ENCODE data around the gene RNF182. TPM values are rescaled to one million over a fixed set of nuclear protein-coding genes. Genes with fewer than 3 reads are reported as not detected.

Gene RNF182
- total and polyA plus RNA-seq, 10 of the 15 experiments (the other 5 are each of a cell fraction or from before 2014, with no cell fraction given) = not detected

GRCh38 chr6:13907614-13908215 lies 17.0 kb upstream of the RNF182 start:
- no peak overlapping the region for H3K4me2 ChIP-seq (ENCODE audit: control insufficient read depth, insufficient read depth)
- CTCF ChIA-PET = interaction anchor here (0.9 to 9.6 kb wide), 21 partner anchors 8 to 1357 kb away, joined by 3 to 194 read pairs (median 5); no protein-coding TSS in a partner anchor
- H3K27me3 ChIP-seq (replicated peaks in 1 of 2; ENCODE audit: control insufficient read depth in 2 of 2, insufficient read depth in 2 of 2, low read length in 1 of 2) = no peaks in the 10 kb centered on the region; a peak in 1 of 4 replicates
- no peak for TF ChIP-seq HDAC6 (IDR thresholded peaks at IDR 0.05; ENCODE audit: unreplicated experiment)
- TF ChIP-seq MXI1 (IDR thresholded peaks at IDR 0.05; ENCODE audit: low read depth, low read length) = no peak
- no peak for TF ChIP-seq BCLAF1 (IDR thresholded peaks at IDR 0.05)
- TF ChIP-seq RELB (IDR thresholded peaks at IDR 0.05; ENCODE audit: low read depth) = no peak
- TF ChIP-seq EP300 (IDR thresholded peaks at IDR 0.05; ENCODE audit: borderline replicate concordance in 1 of 2, control insufficient read depth in 1 of 2, low read depth in 2 of 2, low read length in 2 of 2) = no peak
- TF ChIP-seq SMAD5 (IDR thresholded peaks at IDR 0.05; ENCODE audit: low read depth) = no peak
- TF ChIP-seq NRF1 (conservative IDR thresholded peaks at IDR 0.05; ENCODE audit: low read depth, low read length) = no peak
- TF ChIP-seq KAT2A (conservative IDR thresholded peaks at IDR 0.05; ENCODE audit: control insufficient read depth, low read depth, low read length) = no peak
- TF ChIP-seq RUNX3 (IDR thresholded peaks at IDR 0.05; ENCODE audit: low read length) = no peak
- TF ChIP-seq EZH2 (IDR thresholded peaks at IDR 0.05; ENCODE audit: borderline replicate concordance, control insufficient read depth, low read depth, low read length) = no peak
- no peak for TF ChIP-seq TCF3 (IDR thresholded peaks at IDR 0.05; ENCODE audit: borderline replicate concordance, insufficient read depth, low read depth, low read length)
- TF ChIP-seq ATF7 (IDR thresholded peaks at IDR 0.05; ENCODE audit: low read depth) = no peak
- no peak overlapping the region for H3K9ac ChIP-seq (ENCODE audit: control insufficient read depth, insufficient read depth, low read length)
- H4K20me1 ChIP-seq (ENCODE audit: control insufficient read depth, insufficient read depth) = no peaks in the 10 kb centered on the region
- POLR2A ChIA-PET = no interaction called here
- no peaks in the 10 kb centered on the region for H3K4me1 ChIP-seq (ENCODE audit: control insufficient read depth, insufficient read depth, low read length)
- FAIRE-seq (no peak), DNase-seq (ENCODE audit: low read depth, low spot score) (no peak), ATAC-seq (no peak)
- H3K4me3 ChIP-seq = no peak overlapping the region
- H3K79me2 ChIP-seq (ENCODE audit: control insufficient read depth, insufficient read depth, low read length) = no peaks in the 10 kb centered on the region
- SMC1A ChIA-PET (ENCODE audit: uncharacterized antibody, unreplicated experiment) = interaction anchor here (0.9 to 5.7 kb wide), 13 partner anchors 13 to 232 kb away, joined by 3 to 87 read pairs (median 4); no protein-coding TSS in a partner anchor
- no peaks in the 10 kb centered on the region for H3K9me3 ChIP-seq (replicated peaks; ENCODE audit: control insufficient read depth, insufficient read depth, low read length)
- H3K27ac ChIP-seq (ENCODE audit: control insufficient read depth, insufficient read depth) = no peak overlapping the region
- H3K36me3 ChIP-seq (ENCODE audit: control insufficient read depth in 2 of 2, insufficient read depth in 2 of 2, low read length in 1 of 2) = no peaks in the 10 kb centered on the region
- no peak overlapping the region for H2AFZ ChIP-seq (ENCODE audit: control insufficient read depth, low read depth, low read length)
- BruUV-seq (replicated peaks) = no TSS peak
- in situ Hi-C loops (cut with MboI) = loop anchor here (5.0 to 25.0 kb wide), 3 partner anchors 160 to 1555 kb away; no protein-coding TSS in a partner anchor
- intact Hi-C loops (cut with micrococcal nuclease; ENCODE audit: unreplicated experiment) = loop anchor here (2.0 kb wide), 1 partner anchor 113 kb away; no protein-coding TSS in a partner anchor
- WGBS (ENCODE audit: insufficient coverage, insufficient replicate concordance, low lambda C conversion rate, missing lambda C conversion rate) = 44% methylated on average over 2 of the region's 2 CpGs
- RAD21 ChIA-PET (ENCODE audit: unreplicated experiment) = interaction anchor here (1.1 to 3.9 kb wide), 8 partner anchors 20 to 237 kb away, joined by 4 to 67 read pairs (median 7); no protein-coding TSS in a partner anchor
